ENCODE results near the gene GPD1. TPM values are rescaled to one million over a fixed set of nuclear protein-coding genes. Genes with fewer than 3 reads are reported as not detected.

Gene GPD1
- total RNA-seq, 6 experiments from 2014 or later: 43.6 to 210 (median 110) TPM

GRCh38 chr12:50072198-50072907 is 31.5 kb upstream of the GPD1 start:
- DNase-seq: peak in 1 of 3 donors; percentile 27
- H3K4me1 ChIP-seq: peaks cover 0 to 7% (median 0%) of the 10 kb centered on the region in 4 donors
- no peaks in the 10 kb centered on the region for H3K9me3 ChIP-seq
- H3K4me3 ChIP-seq: no peak overlapping the region
- intact Hi-C loops (cut with DNase I): loop anchor here (5.0 to 10.0 kb wide), 3 partner anchors 100 to 105 kb away; partner anchors contain the start of gene AQP6 (in 1 of the 2)
- H3K27me3 ChIP-seq: no peaks in the 10 kb centered on the region
- no peak for ATAC-seq
- H3K36me3 ChIP-seq: no peaks in the 10 kb centered on the region
- whole genome bisulfite sequencing (ENCODE audit: insufficient coverage, low coverage, low lambda C conversion rate, missing lambda C conversion rate): 46% methylated on average over 4 of the region's 10 CpGs
- no peak overlapping the region for H3K27ac ChIP-seq
- TF ChIP-seq POLR2A (IDR thresholded peaks at IDR 0.05): no peak
- TF ChIP-seq CTCF (IDR thresholded peaks at IDR 0.05): no peak

- TF ChIP-seq POLR2A (IDR thresholded peaks at IDR 0.05) (no peak), CTCF (IDR thresholded peaks at IDR 0.05) (no peak)
- DNase-seq (peak in 1 of 3 donors; percentile 51), ATAC-seq (no peak)
- H3K27me3 ChIP-seq: no peaks in the 10 kb centered on the region
- no peaks in the 10 kb centered on the region for H3K9me3 ChIP-seq
- peaks cover 0 to 7% (median 0%) of the 10 kb centered on the region in 4 donors for H3K4me1 ChIP-seq
- intact Hi-C loops (cut with DNase I): loop anchor here (5.0 to 10.0 kb wide), 3 partner anchors 101 to 106 kb away; partner anchors contain the start of gene AQP6 (in 1 of the 2)
- WGBS (ENCODE audit: insufficient coverage, low coverage, low lambda C conversion rate, missing lambda C conversion rate): no CpG with 5 or more reads among the region's 7 CpGs
- H3K36me3 ChIP-seq: no peaks in the 10 kb centered on the region
- H3K27ac ChIP-seq: no peak overlapping the region
- H3K4me3 ChIP-seq: no peak overlapping the region
Measured at GRCh38 chr12:50073206-50073605, 30.6 kb upstream of the GPD1 start.

- no peak for TF ChIP-seq CTCF (IDR thresholded peaks at IDR 0.05)
- no peak for TF ChIP-seq POLR2A (IDR thresholded peaks at IDR 0.05)
- H3K4me1 ChIP-seq: peaks cover 0 to 7% (median 0%) of the 10 kb centered on the region in 4 donors
- H3K27ac ChIP-seq: no peak overlapping the region
- ATAC-seq (no peak), DNase-seq (peak in 1 of 3 donors; percentile 44)
- H3K4me3 ChIP-seq: no peak overlapping the region
- 20% methylated on average over 1 of the region's 10 CpGs for WGBS (ENCODE audit: insufficient coverage, low coverage, low lambda C conversion rate, missing lambda C conversion rate)
- no peaks in the 10 kb centered on the region for H3K36me3 ChIP-seq
- intact Hi-C loops (cut with DNase I): loop anchor here (5.0 to 10.0 kb wide), 3 partner anchors 101 to 106 kb away; partner anchors contain the start of gene AQP6 (in 1 of the 2)
- H3K9me3 ChIP-seq: no peaks in the 10 kb centered on the region
- H3K27me3 ChIP-seq: no peaks in the 10 kb centered on the region
Measured at GRCh38 chr12:50073712-50074111, 30.1 kb upstream of the GPD1 start.

- peak; percentile 94 to 96 (median 94) for ATAC-seq
- no peak overlapping the region for H3K27ac ChIP-seq
- intact Hi-C loops (cut with DNase I): loop anchor here (5.0 to 10.0 kb wide), 4 partner anchors 97 to 108 kb away; partner anchors contain the start of gene AQP6 (in 1 of the 2)
- H3K9me3 ChIP-seq: no peaks in the 10 kb centered on the region
- 9% methylated on average over 4 of the region's 9 CpGs for WGBS (ENCODE audit: insufficient coverage, low coverage, low lambda C conversion rate, missing lambda C conversion rate)
- peak overlapping the region in 1 of 3 donors; percentile 14 for H3K4me3 ChIP-seq
- TF ChIP-seq CTCF (IDR thresholded peaks at IDR 0.05) (peak; percentile 94 to 98 (median 96)), POLR2A (IDR thresholded peaks at IDR 0.05) (no peak)
- no peaks in the 10 kb centered on the region for H3K27me3 ChIP-seq
- peaks cover 0 to 7% (median 0%) of the 10 kb centered on the region in 4 donors for H3K4me1 ChIP-seq
- peak; percentile 88 to 90 (median 88) for DNase-seq
- H3K36me3 ChIP-seq: no peaks in the 10 kb centered on the region
Measured at GRCh38 chr12:50074936-50075807, 28.6 kb upstream of the GPD1 start.

Data from right lobe of liver (tissue), 6 donors.